GM10847 (cell line): ENCODE results near the gene LARP1B.

Source experiments
- POLR2A ChIP-seq: IDR thresholded peaks from 2 replicates; pipeline ENCODE4 v1.6.1; 2011; ENCODE audit not compliant: insufficient read length; ENCODE audit errors: extremely low read depth

Gene LARP1B

DNA sequence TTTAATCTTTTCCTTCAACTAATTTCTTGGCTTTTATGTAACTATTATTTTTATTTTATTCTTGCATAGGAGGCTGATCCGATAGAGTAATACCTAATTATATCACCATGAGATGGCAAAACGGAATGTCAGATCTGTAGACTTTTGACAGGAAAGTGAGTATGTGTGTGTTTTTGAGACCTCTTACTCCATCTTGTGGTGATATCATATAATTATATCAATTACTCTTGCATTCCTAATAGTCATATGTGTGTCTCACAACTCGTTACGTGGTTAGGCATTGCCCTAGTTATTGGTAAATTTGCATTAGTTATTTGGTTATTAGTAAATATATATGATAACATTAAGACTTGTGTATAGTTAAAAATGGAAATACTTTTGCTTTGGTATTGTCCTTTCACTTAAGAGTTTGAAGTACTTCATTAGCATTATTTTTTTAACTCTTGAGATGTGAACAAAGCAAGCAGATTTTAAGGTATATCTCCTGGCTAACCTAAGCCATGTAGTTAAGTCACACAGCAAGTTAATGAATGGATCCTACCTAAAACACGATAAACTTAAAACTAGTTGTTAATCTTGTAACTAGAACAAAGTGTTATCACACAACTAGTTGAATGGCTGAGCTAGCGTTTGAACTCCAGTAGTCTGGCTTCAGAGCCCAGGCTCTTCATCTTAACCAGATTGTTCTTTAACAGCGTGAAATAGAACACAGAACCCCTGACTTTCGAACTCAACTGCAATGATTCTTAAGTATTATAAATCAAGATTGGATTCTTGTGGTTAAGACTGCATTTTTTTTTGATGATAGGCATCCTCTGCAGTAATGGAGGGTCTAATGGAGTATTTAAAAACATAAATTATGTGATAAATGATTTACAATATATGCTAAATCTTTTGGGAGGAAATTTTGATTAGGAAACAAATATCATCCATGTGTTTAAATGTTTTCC lies 159.4 kb downstream of the LARP1B start:
- TF ChIP-seq POLR2A: no peak

DNA sequence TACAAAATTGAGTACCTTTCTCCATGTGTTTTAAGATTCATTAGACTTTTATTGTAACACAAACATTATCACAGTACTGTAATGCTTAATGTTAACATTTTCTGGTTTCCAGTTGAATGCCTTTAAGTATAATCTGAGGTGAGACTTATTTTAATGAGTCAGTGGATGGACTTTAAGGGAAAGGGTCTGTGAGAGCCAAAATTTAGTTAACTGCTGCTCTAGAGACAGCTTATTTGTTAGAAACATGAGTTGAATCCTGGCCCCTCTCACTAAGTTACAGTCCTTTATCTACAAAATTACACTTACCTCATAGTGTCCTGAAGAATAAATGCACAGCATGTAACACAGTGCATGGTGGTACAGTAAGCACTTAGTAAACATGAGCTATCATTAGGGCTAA lies 160.5 kb downstream of the LARP1B start:
- TF ChIP-seq POLR2A: no peak

GRCh38 chr4:128225148-128225547 lies 164.0 kb downstream of the LARP1B start:
- TF ChIP-seq POLR2A: no peak

DNA sequence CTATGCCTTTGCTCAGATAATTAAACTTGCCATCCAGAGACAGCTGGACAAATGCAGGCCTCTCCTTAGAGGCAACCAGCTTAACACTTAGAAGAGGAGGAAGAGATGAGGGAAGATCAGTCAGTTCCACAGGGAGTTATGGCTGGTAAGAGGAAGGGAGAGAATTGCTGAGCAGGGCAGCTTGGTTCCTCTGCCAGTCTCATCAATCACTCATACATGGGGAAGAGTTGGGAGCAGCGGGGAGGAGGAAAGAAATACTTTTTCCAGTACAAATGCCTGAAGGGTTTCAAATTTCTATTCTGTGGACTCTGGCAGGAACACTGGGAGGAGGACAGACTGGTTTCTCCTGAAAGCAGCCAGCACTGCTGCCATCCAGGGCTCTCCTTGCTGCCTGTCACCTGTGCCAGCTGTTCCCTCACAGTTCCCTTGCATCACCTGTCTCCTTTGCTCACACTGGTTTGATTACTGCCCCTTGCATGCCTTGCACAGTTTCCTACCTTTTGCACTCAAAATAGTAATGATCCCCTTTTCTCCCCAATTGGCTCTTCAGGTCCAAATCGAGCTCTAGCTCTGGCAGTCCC lies 167.0 kb downstream of the LARP1B start:
- no peak for TF ChIP-seq POLR2A

GRCh38 chr4:128228845-128229795 lies 168.0 kb downstream of the LARP1B start:
- TF ChIP-seq POLR2A: no peak

GRCh38 chr4:128232719-128233118 lies 171.6 kb downstream of the LARP1B start:
- no peak for TF ChIP-seq POLR2A

DNA sequence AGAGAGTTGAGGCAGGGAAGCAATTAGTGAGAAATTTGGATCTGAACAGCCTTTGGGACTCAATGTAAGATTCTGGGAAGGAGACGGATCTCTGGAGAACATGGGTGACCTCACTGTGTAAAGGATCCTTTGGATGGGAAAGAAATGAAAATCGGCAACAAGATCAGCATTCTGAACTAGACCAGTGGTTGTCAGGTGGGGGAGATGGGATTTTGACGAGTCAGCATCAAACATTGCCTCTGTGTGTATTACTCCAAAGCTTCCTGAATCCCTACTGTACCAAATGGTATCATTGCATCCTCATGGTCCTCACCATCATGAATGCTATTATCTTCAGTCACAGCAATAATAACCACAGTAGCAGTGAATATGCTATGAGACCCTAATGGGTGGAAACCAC lies 173.7 kb downstream of the LARP1B start:
- no peak for TF ChIP-seq POLR2A

DNA sequence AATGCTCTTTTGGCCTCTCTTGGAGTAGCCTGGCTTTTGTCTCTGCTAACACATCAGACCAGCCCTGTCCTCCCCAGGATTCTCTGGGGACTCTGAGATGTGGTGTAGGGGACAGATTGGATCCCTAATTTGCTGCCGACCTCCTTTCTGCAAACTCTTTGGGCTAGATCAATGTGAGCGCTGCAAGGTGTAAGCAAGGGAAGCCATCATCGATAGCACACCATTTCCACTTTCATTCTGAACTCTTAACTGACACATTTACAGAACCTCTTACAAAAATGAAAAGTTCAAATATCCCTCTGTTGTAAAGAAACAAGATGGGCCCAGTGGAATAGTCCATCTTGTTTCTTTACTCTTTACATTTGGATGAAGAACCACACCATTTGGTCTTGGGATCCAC lies 179.9 kb downstream of the LARP1B start:
- no peak for TF ChIP-seq POLR2A

- no peak for TF ChIP-seq POLR2A
Measured at GRCh38 chr4:128241425-128241913, 180.4 kb downstream of the LARP1B start.

DNA sequence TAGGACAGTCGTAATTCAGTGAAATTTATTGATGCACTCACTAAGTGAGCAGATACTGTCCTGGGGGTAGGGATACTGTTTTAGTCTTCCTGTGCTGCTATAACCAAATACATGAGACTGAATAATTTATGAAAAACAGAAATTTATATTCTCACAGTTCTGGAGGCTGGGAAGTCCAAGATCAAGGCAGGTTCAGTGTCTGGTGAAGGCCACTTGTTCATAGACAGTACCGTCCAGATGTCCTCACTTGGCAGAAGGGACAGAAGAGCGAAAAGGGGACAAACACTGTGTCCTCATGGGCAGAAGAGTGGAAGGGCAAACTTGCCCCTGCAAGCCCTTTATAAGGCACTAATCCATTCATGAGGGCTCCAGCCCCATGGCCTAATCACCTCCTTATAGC lies 180.9 kb downstream of the LARP1B start:
- no peak for TF ChIP-seq POLR2A

DNA sequence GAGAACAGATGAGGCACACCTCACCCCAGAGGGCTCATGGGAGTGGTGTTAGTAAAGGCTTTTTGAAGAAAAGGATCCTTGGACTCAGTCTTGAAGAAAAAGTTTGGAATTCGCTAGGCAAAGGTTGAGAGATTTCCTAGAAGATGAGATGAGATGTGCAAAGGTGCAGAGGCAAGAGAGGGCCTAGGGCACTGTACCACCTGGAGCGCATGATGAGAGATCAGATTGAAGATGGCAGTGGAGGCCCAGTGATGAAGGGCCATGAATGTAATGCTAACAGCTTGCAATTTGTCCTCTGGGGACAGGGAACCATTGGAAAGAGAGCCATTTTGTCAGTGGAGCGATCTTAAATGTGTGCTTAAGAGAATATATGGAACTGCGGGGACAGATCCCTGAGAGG lies 181.5 kb downstream of the LARP1B start:
- no peak for TF ChIP-seq POLR2A

DNA sequence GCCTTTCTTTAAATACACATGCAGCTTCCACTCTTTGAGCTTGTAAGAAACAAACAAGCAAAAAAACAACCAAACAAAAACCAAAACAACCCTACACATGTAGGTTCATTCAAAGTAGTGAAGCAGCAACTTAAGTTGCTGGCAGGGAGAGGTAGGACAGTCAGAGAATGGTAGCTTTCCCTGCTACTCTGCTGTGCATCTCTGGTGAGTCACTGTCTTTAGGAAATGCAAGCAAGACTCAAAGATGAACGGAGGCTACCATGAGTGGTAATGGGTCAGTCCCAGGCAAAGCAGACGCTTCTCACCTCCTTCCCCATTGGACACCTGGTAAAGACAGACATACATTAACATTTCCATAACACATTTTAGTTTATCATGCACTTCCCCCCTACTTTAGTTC lies 183.3 kb downstream of the LARP1B start:
- TF ChIP-seq POLR2A: no peak

- TF ChIP-seq POLR2A: no peak
Measured at GRCh38 chr4:128247906-128248305, 186.8 kb downstream of the LARP1B start.

DNA sequence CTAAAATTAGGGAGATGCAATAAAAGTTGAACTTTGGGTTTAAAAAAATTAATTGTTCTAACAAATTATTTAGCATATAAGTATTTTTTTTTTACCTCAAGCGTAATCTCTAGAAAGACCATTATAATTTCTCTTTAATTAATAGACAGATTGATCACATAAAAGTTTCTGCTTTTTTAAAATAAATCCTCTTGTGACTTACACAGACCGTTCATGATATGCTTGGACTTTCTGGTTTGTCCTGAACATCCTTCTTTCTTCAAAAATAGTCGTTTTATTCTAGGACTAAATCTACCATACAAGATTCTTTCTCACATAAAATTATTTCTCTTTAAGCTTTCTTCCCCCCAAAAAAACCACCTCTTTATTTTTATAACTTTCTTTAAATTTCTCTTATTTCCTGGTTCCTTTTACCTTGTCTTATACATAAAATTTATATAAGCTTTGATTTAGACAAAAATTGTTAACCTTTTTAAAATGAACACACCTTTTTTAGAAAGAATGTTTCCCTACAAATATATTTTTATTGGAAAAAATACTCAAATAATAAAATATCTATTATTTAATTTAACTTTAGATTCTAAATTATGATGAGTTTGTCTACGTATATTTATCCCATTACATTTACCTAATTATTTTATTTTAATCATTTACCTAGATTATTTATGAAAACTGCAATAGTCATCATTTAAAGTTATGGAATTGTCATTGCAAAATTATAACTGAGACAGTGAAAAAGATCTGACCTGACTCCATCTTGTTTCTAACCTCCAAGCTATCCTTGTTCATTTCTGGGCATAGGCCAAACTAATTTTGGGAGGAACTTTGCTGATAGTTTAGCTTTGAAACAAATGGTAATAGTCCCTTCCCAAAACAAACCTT lies 188.9 kb downstream of the LARP1B start:
- no peak for TF ChIP-seq POLR2A
